ENCODE measurements around the gene IRAK3. TPM values are rescaled to one million over a fixed set of nuclear protein-coding genes. Genes with fewer than 3 reads are reported as not detected.
A peak's percentile ranks its signal among the peaks of the same experiment; 100 is the strongest.

IRAK3 gene
- total and polyA plus RNA-seq, 2 donors (not counting 1 experiment from before 2014, with no cell fraction given), result 3.9 to 4.3 TPM

DNA sequence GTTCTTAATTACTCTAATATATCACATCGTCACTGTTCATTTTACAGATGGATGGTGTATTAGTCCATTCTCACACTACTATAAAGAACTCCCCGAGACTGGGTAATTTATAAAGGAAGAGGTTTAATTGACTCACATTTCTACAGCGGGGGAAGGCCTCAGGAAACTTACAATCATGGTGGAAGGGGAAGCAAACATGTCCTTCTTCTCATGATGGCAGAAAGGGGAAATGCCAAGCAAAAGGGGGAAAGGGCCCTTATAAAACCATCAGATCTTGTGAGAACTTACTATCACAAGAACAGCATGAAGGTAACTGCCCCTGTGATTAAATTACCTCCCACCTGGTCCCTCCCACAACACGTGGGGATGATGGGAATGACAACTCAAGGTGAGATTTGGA, 25.7 kb upstream of the IRAK3 start:
- WGBS (ENCODE audit: insufficient coverage), result no CpG with 5 or more reads among the region's 4 CpGs
- no peak for DNase-seq
- intact Hi-C loops (cut with micrococcal nuclease), result no loop called here
- H3K4me1 Mint-ChIP-seq, result peaks cover 65% of the 10 kb centered on the region
- ChIA-PET POLR2A (no interaction called here), CTCF (no interaction called here)
- Histone ChIP-seq H3K4me1 (ENCODE audit: control insufficient read depth in 2 of 2, insufficient read depth in 2 of 2, low read length in 2 of 2) (peaks cover 26 to 40% of the 10 kb centered on the region in 2 donors), H3K9me3 (ENCODE audit: control extremely low read depth in 1 of 3, control insufficient read depth in 2 of 3, insufficient read depth in 1 of 3, low read length in 2 of 3) (peaks cover 0 to 11% (median 0%) of the 10 kb centered on the region in 3 donors), H3K79me2 (ENCODE audit: control insufficient read depth, insufficient read depth, low read length) (peaks cover 99% of the 10 kb centered on the region), H3K27ac (ENCODE audit: low read length in 2 of 2) (peak overlapping the region in 1 of 2 donors; percentile 53), H3K4me3 (ENCODE audit: control extremely low read depth in 1 of 5, extremely low read depth in 1 of 5, insufficient read depth in 1 of 5, low read depth in 2 of 5, low read length in 4 of 5) (no peak overlapping the region), H4K20me1 (ENCODE audit: control insufficient read depth, insufficient read depth, low read length, poor library complexity, severe bottlenecking) (peaks cover 68% of the 10 kb centered on the region), H3K9ac (ENCODE audit: low read length) (no peak overlapping the region), H3K27me3 (replicated peaks in 1 of 4; ENCODE audit: control extremely low read depth in 1 of 4, control insufficient read depth in 3 of 4, insufficient read depth in 4 of 4, low read length in 3 of 4) (no peaks in the 10 kb centered on the region), H3K4me2 (replicated peaks; ENCODE audit: low read depth, low read length, poor library complexity, severe bottlenecking) (peak overlapping the region; percentile 5), H3K36me3 (replicated peaks in 1 of 2; ENCODE audit: control extremely low read depth in 1 of 2, control insufficient read depth in 1 of 2, extremely low read depth in 1 of 2, insufficient read depth in 2 of 2, low read length in 1 of 2) (peaks cover 5 to 33% of the 10 kb centered on the region in 2 experiments), H2AFZ (ENCODE audit: insufficient read depth, low read depth, low read length, poor library complexity, severe bottlenecking) (no peak overlapping the region)
- TF ChIP-seq, protein P1, sequence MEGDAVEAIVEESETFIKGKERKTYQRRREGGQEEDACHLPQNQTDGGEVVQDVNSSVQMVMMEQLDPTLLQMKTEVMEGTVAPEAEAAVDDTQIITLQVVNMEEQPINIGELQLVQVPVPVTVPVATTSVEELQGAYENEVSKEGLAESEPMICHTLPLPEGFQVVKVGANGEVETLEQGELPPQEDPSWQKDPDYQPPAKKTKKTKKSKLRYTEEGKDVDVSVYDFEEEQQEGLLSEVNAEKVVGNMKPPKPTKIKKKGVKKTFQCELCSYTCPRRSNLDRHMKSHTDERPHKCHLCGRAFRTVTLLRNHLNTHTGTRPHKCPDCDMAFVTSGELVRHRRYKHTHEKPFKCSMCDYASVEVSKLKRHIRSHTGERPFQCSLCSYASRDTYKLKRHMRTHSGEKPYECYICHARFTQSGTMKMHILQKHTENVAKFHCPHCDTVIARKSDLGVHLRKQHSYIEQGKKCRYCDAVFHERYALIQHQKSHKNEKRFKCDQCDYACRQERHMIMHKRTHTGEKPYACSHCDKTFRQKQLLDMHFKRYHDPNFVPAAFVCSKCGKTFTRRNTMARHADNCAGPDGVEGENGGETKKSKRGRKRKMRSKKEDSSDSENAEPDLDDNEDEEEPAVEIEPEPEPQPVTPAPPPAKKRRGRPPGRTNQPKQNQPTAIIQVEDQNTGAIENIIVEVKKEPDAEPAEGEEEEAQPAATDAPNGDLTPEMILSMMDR (IDR thresholded peaks at IDR 0.05), result no peak
- TF ChIP-seq EZH2 (IDR thresholded peaks at IDR 0.05; ENCODE audit: borderline replicate concordance, insufficient read depth, low read depth, low read length, poor library complexity, severe bottlenecking), result no peak
- no peaks in the 10 kb centered on the region for H3K27me3 Mint-ChIP-seq
- no peak overlapping the region for H3K4me3 Mint-ChIP-seq
- no peaks in the 10 kb centered on the region for H3K9me3 Mint-ChIP-seq (ENCODE audit: insufficient read depth)
- H3K27ac Mint-ChIP-seq, result no peak overlapping the region
- ATAC-seq (ENCODE audit: low read depth), result no peak

DNA sequence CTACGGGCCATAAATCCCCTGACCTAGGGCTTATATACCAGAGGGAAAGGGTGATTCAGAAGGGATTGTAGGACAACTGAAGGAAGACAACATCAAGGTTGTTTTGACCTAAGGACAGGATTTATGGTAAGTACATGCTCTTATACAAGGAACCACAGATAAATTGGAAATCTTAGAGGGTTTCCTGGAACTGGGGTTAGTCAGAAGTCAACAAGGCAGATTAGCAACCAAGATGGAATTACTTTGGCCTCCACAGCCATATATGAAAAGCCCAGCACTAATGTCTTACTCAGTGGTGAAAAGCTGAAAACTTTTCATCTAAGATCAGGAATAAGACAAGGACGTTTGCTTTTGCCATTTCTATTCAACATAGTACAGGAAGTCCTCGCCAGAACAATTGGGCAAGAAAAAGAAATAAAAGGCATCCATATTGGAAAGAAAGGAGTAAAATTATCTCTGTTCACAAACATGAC, 24.6 kb upstream of the IRAK3 start:
- peaks cover 5 to 28% of the 10 kb centered on the region in 2 experiments for H3K36me3 ChIP-seq (replicated peaks in 1 of 2; ENCODE audit: control extremely low read depth in 1 of 2, control insufficient read depth in 1 of 2, extremely low read depth in 1 of 2, insufficient read depth in 2 of 2, low read length in 1 of 2)
- no peak for DNase-seq
- H3K4me2 ChIP-seq (replicated peaks; ENCODE audit: low read depth, low read length, poor library complexity, severe bottlenecking), result no peak overlapping the region
- no peaks in the 10 kb centered on the region for H3K27me3 ChIP-seq (replicated peaks in 1 of 4; ENCODE audit: control extremely low read depth in 1 of 4, control insufficient read depth in 3 of 4, insufficient read depth in 4 of 4, low read length in 3 of 4)
- peaks cover 99% of the 10 kb centered on the region for H3K79me2 ChIP-seq (ENCODE audit: control insufficient read depth, insufficient read depth, low read length)
- H3K27me3 Mint-ChIP-seq, result no peaks in the 10 kb centered on the region
- H4K20me1 ChIP-seq (ENCODE audit: control insufficient read depth, insufficient read depth, low read length, poor library complexity, severe bottlenecking), result peaks cover 60% of the 10 kb centered on the region
- H3K9me3 Mint-ChIP-seq (ENCODE audit: insufficient read depth), result no peaks in the 10 kb centered on the region
- WGBS (ENCODE audit: insufficient coverage), result 100% methylated on average over 1 of the region's 3 CpGs
- H3K9ac ChIP-seq (ENCODE audit: low read length), result no peak overlapping the region
- CTCF ChIA-PET, result no interaction called here
- H2AFZ ChIP-seq (ENCODE audit: insufficient read depth, low read depth, low read length, poor library complexity, severe bottlenecking), result no peak overlapping the region
- no peak overlapping the region for H3K27ac Mint-ChIP-seq
- peaks cover 65% of the 10 kb centered on the region for H3K4me1 Mint-ChIP-seq
- ATAC-seq (ENCODE audit: low read depth), result no peak
- H3K9me3 ChIP-seq (ENCODE audit: control extremely low read depth in 1 of 3, control insufficient read depth in 2 of 3, insufficient read depth in 1 of 3, low read length in 2 of 3), result peaks cover 0 to 11% (median 0%) of the 10 kb centered on the region in 3 donors
- H3K4me3 Mint-ChIP-seq, result no peak overlapping the region
- intact Hi-C loops (cut with micrococcal nuclease), result no loop called here
- TF ChIP-seq, protein P1 (IDR thresholded peaks at IDR 0.05), result no peak
- no peak for TF ChIP-seq EZH2 (IDR thresholded peaks at IDR 0.05; ENCODE audit: borderline replicate concordance, insufficient read depth, low read depth, low read length, poor library complexity, severe bottlenecking)
- peaks cover 34 to 47% of the 10 kb centered on the region in 2 donors for H3K4me1 ChIP-seq (ENCODE audit: control insufficient read depth in 2 of 2, insufficient read depth in 2 of 2, low read length in 2 of 2)
- no peak overlapping the region for H3K4me3 ChIP-seq (ENCODE audit: control extremely low read depth in 1 of 5, extremely low read depth in 1 of 5, insufficient read depth in 1 of 5, low read depth in 2 of 5, low read length in 4 of 5)
- H3K27ac ChIP-seq (ENCODE audit: low read length in 2 of 2), result peak overlapping the region in 1 of 2 donors; percentile 53
- POLR2A ChIA-PET, result no interaction called here

Data from B cell (primary cell).